Measurements from ENCODE around the gene SPATA32.

SPATA32 gene

DNA sequence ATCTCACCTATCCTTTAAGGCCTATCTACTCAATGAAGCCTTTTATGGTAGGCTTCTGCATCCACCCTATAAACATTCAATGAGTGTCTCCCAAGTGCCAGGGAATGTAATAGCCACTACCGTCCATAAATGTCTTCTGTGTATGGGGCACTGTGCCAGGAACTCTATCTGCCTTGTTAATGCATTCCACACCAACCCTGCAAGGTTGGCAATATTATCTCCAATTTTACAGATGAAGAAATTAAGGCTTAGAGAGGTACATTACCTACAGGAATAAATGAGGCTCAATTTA, 34.9 kb upstream of the SPATA32 start:
- DNase-seq, result no peak
- in situ Hi-C loops (cut with HindIII; ENCODE audit: low pct_ligation_motif_present, low pct_unique_long_range_greater_than_20kb, low sequenced_read_pairs), result no loop called here

DNA sequence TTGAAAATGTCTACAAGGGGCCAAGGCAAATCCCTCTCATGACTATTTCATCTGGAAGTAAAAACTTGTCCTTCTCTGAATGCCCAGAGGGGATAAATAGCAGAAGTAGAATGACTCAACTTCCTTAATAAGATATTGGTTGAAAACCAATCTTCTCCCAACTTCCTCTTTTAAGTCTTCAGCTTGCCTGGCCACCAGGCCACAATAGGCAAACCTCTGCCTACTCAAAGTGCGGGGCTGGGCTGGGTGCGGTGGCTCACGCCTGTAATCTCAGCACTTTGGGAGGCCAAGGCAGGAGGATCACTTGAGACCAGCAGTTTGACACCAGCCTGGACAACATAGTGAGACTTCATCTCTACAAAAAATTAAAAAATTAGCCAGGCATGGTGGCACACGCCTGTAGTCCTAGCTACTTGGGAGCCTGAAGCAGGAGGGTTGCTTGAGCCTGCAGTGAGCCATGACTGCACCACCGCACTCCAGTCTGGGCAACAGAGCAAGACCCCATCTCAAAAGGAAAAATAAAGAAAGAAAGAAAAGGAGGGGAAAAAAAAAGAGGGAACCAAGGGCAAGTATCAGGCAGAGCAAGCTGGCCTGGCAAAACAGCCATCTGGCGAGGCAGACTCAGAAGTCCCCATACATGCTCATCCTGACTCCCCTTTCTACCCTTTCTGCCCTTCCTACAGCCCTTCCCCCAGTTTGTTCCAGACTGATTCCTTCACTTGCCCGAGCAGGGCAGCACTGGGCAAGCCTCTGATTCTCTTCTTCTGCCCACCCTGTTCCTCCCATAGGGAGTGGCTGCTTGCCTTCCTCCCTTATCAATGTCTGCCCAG, 34.3 kb upstream of the SPATA32 start:
- DNase-seq, result no peak
- in situ Hi-C loops (cut with HindIII; ENCODE audit: low pct_ligation_motif_present, low pct_unique_long_range_greater_than_20kb, low sequenced_read_pairs), result no loop called here

DNA sequence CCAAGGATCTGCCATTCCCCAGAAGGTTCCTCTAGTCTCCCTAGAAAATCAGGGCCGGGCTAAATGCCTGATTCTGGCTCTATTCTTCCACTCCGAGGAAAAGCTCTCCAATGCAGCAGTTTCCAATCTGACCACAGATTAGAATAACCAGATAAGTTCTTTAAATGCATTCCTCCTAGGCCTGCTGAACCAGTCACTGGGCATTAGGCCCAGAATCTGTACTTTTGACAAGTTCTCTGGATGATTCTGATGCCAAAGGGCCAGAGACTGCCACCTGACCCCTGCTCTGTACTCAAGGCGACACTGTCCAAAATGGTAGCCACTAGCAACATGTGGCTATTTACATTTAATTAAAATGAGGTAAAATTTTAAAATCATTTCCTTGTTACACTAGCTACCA, 32.6 kb upstream of the SPATA32 start:
- DNase-seq, result no peak
- in situ Hi-C loops (cut with HindIII; ENCODE audit: low pct_ligation_motif_present, low pct_unique_long_range_greater_than_20kb, low sequenced_read_pairs), result no loop called here

DNA sequence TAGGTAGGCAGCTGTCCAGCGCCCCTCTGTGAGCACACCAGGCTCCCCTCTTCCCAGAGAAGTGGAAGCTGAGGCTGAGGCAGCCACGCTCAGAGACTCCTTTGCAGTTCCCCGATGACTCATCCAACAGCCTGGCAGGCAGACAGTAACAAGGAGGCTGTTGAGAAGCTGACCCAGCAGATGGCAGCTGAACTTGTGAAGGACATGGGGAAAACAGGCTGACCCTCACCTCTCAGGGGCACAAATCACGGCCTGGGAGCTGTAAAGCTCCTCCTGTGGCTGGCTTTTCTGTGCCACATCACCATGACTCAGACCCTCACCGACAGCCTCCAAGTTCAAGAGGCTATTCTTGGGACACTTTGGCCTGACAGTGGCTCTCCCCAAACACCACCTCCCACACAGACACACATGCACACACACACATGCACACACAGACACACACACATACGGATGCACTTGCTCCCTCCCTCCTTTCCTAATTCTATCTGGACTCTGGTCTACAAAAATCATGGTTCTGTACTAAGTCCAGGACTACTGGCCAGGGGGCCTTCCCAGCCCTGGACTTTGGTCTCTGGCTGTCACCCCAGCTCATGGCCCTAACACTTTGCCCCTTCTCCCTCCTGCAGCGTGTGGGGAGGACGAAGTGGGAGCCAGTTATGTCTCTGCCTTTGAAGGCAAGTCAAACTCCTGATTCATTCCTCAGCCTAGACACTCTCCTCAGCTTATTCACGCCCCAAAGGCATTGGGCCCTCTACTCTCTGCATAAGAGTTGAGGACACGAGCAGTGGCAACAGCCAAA, 31.7 kb upstream of the SPATA32 start:
- in situ Hi-C loops (cut with HindIII; ENCODE audit: low pct_ligation_motif_present, low pct_unique_long_range_greater_than_20kb, low sequenced_read_pairs), result no loop called here
- peak; percentile 97 for DNase-seq

DNA sequence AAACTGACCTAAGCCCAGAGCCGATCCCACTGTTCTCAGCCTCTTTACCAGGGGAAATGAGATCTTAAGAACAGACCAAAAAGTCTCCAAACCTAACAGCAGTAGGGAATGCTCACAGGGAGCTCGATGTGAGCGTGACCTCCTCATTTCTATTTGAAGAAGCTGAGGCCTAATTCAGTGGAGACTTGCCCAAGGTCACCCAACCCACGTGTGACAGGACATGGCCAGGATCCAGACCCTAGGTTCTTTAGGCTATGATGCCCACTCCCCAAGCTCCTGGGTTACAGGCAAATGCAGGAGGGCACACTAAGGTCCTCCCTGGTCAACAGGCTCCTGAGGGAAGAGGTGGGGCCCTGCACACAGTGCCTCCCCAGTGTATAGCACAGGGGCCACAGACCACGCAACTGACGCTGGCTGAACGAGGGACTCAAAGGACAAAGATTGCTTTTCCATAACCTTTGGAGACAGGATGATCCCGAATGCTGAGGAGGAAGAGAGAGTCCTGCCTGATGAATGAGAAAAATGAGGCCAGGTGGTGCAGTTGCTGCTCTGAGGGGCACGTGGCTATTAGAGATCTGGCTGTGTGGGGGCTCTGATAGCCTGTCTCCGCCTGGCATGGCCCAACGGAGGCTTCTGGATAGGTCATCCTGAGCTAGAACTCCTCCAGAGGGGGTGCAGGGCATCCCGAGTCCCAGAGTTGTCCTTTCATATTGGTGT, 31.0 kb upstream of the SPATA32 start:
- in situ Hi-C loops (cut with HindIII; ENCODE audit: low pct_ligation_motif_present, low pct_unique_long_range_greater_than_20kb, low sequenced_read_pairs), result no loop called here

DNA sequence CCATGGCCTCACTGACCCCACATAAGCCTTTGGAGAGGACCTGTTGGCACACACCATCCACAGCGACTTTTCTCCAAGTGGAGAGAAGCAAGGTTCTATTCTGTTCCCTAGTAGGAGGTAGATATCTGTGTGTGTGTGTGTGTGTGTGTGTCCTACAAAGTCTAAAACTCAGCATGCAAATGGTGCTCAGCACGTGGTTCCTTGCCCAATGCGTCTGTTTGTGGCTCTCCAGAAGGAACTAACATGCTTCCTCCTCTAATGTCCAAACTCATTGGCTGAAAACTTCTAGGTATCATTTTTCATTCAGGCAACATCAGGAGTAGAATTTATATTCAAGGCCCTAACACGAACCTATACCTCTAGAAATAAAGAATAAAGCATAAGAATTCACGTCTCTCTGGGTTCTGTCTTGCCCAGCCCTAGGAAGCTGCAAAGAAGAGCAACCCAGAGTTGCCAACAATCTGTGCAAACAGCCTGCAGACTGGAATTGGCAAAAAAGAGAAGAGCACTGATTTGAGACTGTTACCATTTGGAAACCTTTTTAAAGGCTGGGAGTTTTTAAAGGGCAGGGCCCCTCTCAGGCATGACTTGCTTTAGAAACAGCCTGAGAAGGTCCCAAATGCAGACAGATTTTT, 29.4 kb upstream of the SPATA32 start:
- DNase-seq, result no peak
- in situ Hi-C loops (cut with HindIII; ENCODE audit: low pct_ligation_motif_present, low pct_unique_long_range_greater_than_20kb, low sequenced_read_pairs), result no loop called here

More for the DNA sequence above, 31.0 kb upstream of the SPATA32 start:
- DNase-seq, result no peak

DNA sequence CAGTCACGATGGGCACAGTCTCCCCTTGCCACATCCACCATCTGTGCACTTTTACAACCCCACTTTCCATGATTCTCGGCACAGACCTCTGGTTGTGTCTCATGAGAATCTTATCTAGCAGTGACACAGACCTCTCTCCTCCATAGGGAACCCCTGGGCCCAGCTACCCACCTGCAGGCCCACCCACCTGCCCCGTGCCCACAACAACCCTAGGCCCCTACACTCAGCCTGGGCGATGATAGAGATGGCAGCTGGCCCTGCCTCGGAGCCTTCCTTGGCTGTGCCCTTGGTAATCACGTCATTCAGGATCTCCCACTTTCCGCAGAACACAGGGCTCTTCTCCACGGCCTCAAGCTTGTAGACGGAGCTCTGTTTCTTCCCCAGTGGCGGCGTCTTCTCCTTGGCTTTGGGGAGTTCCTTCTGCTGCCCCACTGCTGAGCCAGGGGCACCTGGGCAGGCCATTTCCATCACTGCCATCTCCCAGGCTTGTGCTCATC, 28.4 kb upstream of the SPATA32 start:
- no peak for DNase-seq
- in situ Hi-C loops (cut with HindIII; ENCODE audit: low pct_ligation_motif_present, low pct_unique_long_range_greater_than_20kb, low sequenced_read_pairs), result no loop called here

DNA sequence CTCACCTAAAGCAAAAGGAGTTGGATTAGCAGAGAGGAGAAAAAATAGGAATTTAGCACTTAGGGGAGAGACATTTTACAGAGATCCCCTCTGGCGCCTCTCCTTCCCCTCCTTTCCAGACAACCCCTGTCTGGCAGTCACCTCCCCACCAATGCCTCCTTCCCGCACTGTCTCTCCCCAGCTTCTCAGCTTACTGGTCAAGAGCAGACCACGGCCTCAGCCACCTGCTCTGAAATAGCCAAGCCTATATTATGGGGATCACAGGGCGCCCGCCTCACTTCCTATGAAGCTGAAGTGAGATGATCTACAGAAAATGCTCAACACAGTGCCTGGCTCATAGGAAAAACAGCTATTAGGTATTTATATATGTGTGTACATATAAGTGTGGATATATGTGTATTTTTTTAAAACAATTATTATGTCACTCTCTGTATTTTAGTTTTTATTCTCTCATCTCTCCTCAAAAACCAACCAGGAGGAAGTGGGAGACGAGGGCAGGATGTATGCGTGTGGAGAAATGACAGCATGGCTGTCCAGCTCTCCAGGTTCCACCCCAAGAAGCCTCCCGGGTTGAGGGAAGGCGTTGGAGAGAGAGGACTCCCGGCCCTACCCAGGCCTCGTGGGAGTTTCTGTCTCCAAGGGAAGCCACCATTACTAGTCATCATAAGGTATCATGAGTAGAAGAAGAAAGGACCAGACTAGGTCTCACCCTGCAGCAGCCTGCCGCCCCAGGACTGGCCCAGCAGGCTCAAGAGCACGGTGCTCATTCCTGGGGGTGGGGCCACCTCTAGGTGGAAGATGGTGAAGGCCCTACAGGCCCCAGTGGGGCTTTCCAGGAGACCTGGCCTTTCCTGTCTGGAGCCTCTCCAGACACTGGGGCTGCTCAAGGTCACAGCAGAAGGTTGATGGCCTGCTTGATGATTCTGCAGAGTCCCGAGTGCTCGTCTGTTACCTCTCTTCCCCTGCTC, 27.7 kb upstream of the SPATA32 start:
- no peak for DNase-seq
- in situ Hi-C loops (cut with HindIII; ENCODE audit: low pct_ligation_motif_present, low pct_unique_long_range_greater_than_20kb, low sequenced_read_pairs), result no loop called here

DNA sequence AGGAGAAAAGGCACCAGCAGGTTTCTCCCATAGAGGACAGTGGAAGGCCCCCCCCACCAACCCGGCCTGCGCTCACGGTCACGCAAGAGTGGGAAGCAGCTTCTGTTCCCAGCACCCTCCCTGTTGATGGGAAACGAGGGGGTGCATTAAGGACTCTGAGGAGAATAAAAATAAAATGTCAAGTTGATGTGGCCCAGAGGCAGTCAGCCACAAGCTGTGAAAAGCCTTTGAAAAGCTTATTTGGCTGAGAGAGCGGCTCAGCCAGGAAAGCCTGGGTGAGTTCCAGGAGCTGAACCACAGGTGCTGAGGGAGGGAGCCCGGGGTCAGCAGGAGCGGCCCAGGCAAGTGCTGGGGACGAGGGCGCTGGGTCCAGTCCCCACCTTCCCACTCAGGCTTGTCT, 26.9 kb upstream of the SPATA32 start:
- in situ Hi-C loops (cut with HindIII; ENCODE audit: low pct_ligation_motif_present, low pct_unique_long_range_greater_than_20kb, low sequenced_read_pairs), result no loop called here
- no peak for DNase-seq

DNA sequence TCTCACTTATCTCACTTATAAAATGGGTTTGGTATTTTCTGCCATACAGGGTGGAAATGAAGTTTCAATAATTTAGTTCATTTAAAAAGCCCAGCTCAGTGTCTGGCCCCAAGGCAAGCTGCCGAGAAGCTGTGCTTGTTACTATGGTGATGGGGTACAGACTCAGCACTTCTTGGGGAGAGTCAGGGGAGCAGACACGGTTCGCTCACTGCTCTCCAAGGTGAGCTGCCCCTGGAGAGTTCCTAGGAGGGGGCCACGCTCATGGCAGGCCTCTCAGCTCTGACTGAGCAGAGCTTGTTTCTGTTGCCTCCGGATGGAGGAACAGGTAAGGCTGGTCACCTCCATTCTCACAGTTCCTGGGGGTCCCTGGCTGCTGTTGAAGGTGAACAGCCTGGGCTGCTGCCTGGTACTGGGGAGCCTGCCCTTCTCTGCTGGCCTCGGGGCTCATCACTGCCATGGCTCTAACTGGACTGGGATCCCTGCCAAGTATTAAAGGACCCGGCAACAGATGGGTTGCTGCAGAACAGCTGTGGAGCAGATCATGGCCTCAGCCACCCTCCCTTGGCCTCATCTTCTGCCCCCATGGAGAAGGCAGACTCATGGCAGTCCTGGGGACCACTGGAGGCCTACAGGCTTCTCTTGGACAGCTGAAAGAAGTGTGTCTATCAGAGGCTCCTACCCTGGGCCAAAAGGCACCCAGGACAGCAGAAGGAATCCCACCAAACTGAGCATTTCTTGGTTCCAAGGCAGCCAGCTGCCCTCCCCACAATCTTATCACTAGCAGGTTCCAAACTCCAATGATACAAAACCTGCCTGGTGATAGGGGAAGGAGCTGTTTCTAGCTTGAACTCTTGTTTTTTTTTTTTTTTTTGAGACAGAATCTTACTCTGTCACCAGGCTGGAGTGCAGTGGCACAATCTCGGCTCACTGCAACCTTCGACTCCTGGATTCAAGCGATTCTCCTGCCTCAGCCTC, 25.9 kb upstream of the SPATA32 start:
- DNase-seq, result no peak
- in situ Hi-C loops (cut with HindIII; ENCODE audit: low pct_ligation_motif_present, low pct_unique_long_range_greater_than_20kb, low sequenced_read_pairs), result no loop called here

DNA sequence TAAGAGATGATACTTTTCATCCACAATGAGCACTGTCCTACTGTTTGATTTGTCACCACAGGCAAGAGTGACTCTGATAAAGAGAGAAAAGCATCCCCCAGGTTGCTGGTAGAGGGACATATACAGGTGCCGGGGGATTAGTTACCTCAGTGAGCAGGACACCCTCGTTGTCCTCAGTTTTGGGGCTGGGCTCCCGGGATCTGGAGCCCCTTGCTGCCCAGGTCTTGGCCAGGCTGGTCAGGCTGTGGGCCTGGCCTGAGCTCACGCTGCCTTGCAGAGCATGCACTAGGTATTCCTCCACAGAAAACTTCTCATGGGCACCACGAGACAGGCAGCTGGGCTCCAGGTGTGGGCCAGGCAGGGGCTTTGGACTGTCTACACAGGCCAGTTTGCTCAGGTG, 24.4 kb upstream of the SPATA32 start:
- no peak for DNase-seq
- in situ Hi-C loops (cut with HindIII; ENCODE audit: low pct_ligation_motif_present, low pct_unique_long_range_greater_than_20kb, low sequenced_read_pairs), result no loop called here

DNA sequence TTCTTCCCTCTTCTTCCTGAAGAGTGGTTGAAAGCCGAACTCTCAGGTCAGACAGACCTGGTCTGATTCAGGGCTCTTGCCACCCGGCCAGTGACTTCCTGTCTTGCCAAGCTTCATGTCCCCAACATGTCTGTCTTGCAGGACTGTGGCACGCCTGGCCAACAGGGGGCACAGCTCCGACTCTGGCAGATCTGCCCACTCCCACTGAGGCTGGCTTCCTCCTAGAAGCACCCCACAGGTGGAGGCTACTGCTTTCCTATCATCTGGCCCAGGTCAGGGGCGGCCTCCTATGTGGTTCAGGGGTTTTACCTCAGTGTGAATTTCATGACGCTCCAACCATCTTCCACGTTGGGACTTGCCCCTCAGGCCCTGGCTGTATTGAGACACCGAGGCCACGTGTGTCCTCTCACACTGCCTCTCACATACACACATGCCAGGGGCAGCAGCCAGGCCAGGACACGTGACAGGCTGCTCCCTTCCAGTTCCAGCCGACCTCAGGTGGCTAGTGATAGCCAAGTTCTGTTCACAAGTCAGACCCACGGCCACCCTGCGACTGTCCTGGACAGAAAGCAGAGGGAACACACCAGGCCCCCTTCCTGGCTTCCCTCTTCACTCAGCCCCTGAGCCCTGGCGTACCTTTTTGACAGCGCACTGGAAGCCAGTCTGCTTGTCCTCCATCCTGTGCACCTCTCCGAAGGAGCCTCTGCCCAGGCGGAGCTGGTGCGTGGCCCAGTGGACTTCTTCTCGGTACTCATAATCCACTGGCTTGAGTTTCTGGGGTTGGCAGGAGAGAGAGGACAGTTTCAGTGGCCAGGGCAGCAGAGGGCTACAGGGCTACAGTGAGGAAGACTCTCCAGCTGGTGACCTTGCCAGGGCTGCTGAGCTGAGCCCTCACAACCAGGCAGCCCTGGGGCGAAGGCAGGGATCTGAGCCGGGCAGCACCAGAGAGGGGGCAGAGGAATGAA, 22.6 kb upstream of the SPATA32 start:
- peak; percentile 33 for DNase-seq
- in situ Hi-C loops (cut with HindIII; ENCODE audit: low pct_ligation_motif_present, low pct_unique_long_range_greater_than_20kb, low sequenced_read_pairs), result no loop called here

DNA sequence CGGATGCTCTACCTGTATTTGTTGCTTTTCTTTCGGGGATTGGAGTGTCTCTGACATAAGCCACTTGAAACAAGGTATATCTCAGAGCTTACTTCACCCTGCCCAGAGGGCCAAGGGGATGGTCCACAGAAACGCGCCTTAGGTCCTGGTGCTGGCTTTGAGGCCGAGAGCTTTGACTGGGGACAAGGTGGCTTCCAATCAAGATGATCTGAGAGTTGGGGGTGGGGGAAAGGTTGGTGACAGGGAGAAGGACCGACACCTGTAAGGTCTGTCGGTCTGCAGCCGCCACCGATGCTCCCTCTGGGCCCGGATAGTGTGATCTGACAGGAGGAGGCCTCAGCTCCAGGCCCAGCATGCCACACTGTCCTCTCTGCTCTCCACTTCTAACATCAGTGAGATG, 21.8 kb upstream of the SPATA32 start:
- in situ Hi-C loops (cut with HindIII; ENCODE audit: low pct_ligation_motif_present, low pct_unique_long_range_greater_than_20kb, low sequenced_read_pairs), result no loop called here
- no peak for DNase-seq

DNA sequence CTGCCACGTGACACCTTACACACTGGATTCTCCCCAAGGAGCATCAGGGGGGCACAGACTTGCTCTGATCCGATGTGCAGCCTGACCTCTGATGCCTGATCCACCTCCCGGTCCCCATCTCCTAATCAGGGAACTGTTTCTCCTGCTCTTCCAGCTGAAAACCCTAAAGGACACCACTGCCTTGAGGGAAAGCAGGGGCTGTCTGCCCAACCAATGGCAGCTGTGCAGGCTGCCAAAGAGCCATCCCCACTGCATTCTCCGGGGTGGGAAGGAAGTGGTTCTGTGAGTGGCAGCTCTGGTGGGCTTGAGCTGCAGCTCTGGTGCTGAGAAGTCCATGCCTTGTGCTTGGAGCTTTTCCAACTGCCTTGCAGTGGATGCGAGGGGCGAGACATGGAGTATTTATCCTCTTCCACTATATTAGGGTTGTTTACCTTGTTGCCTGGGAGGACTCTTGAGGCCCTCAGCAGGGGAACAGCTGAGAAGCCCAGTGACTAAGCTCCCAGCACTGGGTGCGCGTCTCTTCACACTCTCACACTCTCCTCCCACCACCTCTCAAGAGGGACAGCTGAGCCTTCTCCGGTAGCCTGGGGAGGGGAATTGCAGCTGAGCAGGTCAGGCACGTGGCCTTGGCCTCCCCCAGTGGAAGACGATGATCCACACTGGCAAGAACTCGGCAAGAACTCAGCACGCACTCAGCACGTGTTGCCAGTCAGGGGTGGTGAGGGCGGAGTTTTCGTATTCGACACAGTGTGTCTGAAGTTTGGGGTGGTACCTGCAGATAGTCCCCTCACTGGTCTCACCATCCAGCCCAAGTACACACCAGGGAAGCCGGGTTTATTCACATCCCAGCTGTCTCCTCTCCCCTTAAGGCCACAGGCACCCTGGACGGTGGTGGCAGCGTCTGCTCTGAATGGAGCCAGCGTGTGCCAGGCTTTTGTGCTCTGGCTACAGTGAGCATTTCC, 21.1 kb upstream of the SPATA32 start:
- DNase-seq, result no peak
- in situ Hi-C loops (cut with HindIII; ENCODE audit: low pct_ligation_motif_present, low pct_unique_long_range_greater_than_20kb, low sequenced_read_pairs), result no loop called here

DNA sequence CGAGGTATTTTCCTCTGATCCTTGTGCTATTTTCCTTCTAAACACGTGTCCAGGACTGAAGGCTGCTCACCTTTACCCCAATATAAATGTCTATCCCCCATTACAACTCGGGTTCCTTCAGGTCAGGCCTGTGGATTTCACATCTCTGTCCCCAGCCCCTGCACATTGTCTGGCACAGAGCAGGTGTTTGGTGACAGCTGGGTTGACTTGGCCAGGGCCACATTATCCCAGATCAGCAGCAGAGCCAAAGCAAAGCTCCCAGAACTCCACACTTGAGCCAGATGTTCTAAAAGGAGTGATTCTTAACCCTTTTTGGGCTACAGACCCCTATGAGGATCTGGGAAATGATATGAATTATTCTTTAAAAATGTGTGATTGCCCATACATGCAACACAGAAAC, 18.0 kb upstream of the SPATA32 start:
- in situ Hi-C loops (cut with HindIII; ENCODE audit: low pct_ligation_motif_present, low pct_unique_long_range_greater_than_20kb, low sequenced_read_pairs), result no loop called here
- no peak for DNase-seq

Data from ACHN (cell line).